HS-5 (cell line): ENCODE results near the gene LSG1.

Source experiments
- DNase-seq: peaks from one replicate; pipeline ENCODE4 v3.0.0-alpha.2; 2012; ENCODE audit warnings: low read depth

LSG1 gene

DNA sequence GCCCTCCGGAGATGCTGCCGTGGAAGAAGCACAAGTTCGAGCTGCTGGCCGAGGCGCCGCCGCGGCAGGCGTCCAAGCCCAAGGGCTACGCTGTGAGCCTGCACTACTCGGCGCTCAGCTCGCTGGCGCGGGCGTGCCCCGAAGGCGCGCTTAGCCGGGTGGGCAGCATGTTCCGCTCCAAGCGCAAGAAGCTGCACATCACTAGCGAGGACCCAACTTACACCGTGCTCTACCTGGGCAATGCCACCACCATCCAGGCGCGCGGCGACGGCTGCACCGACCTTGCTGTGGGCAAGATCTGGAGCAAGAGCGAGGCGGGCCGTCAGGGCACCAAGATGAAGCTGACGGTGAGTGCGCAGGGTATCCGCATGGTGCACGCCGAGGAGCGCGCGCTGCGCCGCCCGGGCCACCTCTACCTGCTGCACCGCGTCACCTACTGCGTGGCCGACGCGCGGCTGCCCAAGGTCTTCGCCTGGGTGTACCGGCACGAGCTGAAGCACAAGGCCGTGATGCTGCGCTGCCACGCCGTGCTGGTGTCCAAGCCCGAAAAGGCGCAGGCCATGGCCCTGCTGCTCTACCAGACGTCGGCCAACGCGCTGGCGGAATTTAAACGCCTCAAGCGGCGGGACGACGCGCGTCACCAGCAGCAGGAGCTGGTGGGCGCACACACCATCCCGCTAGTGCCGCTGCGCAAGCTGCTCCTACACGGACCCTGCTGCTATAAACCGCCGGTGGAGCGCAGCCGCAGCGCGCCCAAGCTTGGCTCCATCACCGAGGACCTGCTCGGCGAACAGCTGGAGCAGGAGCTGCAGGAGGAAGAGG, 15.0 kb upstream of the LSG1 start:
- no peak for DNase-seq

DNA sequence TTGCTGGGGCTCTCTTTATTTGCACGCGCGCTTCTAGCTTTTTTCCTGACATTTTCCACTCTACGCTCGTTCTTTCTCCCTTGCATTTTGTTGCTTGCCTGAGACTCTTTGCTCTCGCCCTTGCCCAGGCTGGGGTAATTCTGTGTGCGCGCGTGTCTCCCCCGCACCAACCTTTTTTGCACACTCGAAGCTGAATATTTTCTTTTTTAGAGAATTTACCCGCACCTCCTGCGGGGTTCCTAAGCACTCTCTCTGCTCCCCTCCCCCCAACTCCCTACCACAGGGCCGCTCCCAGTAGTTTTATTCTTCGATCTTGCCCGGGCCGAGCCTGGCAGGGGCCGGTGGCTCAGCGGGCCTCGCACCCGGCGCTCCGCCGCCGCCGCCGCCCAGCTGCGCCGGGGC, 14.4 kb upstream of the LSG1 start:
- no peak for DNase-seq

DNA sequence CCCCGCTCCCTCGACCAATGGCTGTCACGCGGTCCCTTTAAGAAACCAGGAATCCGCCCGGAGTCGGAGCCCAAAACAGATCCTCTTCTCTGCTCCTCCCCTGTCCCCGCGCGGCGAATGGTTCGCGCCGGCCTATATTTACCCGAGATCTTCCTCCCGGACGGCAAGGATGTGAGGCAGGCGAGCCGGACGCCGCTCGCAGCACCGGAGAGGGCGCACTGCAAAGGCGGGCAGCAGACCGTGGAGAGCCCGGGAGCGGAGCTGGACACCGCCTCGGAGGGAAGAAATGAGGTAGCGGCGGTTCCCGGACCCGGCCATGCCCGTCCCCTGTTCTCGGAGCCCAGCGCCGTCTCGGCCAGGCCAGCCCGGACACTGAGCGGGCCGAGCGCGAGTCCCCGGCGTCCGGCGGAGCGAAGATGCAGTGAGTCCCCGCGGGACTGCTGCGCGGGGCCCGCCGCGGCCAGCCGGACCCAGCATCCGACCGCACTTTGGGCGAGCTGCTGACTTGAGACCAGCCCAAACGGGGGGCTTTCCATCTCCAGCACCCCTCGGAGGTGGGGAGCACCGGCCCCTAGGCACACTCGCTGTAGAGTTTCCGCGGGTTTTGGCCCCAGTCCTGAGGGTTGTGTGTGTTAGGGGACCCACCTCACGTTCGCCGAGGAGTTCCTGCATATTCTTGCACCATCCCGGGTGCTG, 13.9 kb upstream of the LSG1 start, which contains the start of gene FAM43A:
FAM43A (plus strand) TSS at position 166 of the 696 bp plus-strand sequence. CDS start 944 bp downstream, outside the sequence.
- peak; percentile 82 for DNase-seq

DNA sequence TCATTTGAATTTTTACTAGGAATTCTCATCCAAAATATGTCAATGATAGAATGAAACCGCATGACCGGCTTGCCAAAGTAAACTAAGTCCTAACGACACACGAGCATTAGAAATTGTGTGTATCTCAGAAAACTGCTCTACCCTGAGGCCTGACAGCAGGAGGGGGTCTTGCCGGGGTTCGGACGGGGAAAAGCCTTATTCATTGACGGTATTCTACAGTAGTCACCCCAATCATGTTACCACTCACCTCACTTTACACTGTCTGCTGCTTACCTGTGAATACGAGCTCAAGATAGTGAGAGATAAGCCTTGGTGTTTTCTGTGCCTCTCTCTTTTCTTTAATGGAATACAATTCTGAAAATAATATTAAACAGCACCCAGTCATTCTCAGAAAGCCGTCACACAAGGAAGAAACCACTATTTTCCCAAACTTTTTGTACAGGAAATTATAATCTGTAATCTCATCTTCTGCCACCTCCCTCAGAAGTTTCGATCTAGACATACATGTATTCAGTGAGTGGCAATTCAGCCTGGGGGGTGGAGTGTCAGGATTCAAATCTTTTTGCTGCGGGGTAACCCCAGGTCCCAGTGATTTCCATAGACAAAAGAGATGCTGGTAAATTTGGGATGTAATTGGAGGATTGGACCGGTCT, 13.2 kb upstream of the LSG1 start:
- DNase-seq, result no peak

DNA sequence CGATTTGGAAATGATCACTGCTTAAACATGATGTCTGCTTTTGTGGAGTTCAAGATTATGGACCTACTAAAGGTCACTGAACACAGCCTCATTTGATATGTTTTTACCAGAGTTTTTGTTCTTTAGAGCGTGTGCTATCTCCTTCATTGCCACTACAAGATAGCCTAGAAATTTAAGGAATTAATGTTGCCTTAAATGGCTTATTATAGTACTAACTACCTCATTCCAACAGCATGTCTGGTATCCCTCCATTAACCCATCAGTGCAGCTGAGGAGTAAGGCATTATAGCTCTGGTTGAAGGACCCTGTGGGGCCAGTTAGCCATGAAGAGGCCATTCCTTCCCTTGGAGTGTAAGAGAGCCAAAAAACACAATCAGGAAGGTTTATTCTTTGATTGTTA, 11.4 kb upstream of the LSG1 start:
- DNase-seq, result no peak

DNA sequence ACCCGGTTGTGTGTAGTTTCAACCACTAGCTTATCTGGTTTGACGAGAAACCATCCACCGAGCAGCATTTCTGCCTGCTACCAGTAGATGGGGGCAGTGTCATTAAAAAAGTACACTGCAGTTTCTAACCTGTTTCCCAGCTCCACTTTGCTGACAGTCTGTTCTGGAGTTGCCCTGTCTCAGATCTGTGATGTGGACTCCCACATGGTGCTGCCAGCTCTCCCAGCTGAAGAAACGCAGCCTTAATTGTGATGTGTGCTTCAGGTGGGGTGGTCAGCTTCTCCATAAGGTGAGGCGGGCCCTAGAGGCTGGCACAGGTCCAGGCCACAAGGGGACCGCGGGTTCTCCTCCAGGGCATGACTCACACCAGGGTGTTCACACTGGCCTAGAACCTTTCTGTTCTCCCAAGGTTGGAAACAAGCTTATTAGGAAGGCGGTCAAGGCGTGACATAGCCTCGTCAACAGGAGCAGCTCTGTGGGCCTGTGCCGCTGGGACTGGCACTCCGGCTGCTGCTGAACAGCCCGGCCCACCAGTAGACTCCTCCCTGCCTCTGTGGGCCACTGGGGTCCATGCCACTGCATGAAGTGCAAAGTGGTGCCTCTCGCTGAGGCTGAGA, 10.8 kb upstream of the LSG1 start:
- DNase-seq, result peak; percentile 80

DNA sequence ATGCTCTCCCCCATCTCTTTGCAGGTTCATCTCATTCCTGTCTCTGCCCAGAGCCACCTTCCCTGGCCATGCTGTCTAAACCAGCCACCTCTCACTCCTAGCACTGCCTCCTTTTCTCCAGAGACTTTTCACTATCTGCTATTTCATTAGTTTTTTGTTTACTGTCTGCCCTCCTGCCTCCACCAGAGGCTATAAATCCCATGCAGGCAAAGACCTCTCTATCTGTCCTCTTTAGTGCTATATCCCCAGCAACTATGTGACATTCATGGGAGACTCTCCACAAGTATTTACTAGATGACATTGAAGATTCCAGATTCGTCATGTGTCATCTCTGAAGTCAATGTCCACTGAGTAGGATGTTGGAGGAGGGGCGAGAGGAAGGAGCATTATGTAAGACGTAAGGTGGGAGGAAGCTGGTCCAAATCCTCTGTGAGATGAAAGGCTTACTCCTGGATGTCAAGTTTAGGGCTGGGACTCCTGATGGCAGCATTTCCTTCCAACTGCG, 10.2 kb upstream of the LSG1 start:
- DNase-seq, result no peak

DNA sequence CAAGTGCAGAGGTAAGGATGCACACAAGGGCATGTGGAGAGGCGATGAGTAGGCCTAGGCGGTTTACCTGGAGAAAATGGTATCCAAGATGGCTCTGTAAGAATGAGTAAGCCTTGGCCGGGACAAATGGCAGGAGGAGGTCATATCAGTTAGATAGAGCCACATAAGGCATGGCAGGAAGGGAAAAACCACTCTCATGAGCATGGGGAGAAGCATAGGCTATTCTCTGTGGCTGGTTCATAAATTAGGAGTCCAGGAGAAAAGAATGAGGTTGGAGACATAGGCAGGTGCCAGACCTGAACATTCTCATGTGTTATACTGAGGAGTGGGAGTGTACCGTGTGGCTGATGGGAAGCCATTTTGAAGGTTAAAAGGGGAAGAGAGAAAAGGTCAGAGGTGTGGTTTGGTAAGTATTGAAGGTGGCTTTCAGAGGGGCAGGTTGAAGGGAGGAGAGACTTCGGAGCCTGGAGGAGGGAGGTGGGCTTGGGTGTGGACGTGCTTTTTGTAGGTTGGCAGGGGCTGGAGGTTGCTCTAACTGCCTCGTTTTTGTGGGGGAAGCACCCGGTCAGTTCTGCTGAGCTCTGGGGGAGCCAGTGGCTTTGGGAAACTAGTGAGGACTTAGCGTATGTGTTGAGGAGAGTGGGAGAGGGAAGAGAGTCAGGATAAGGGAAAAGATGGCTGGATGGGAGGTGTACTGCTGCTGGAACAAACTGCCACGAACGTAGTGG, 9.1 kb upstream of the LSG1 start:
- DNase-seq, result no peak

DNA sequence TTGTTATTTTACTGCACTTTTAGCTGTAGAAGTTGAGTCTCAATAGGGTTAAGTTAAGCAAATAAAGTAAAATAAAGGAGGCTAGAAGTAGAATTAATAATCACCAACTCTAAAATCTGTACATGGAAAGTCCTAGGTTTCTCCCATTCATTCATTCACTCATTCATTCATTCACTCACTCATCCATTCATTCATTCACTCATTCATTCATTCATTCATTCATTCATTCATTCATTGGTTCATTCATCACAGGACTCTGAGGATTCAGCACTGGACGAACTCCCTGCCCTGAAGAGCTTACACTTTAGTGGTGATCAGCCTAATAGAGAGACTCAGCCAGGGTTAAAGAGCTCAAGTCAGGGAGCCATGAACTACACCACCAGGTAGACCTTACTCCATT, 4.5 kb upstream of the LSG1 start:
- DNase-seq, result no peak

DNA sequence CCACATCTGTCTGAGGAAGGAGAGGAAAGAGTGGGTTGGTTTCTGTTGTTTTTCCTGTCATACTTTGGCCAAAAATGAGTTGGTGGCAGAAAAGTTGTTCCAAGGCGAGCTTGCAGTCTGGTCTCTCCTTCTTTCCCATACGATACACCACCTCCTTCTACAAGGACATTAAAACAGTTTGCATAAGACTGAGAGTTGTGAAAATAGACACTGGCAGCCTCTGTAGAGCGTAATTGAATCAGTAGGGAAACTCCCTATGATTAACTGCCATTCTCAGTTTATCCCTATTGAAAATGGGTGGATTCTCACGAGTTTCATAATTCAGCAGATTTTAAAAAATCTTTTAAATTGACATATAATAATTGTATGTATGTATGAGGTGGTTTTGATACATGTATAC, 3.7 kb upstream of the LSG1 start:
- no peak for DNase-seq

DNA sequence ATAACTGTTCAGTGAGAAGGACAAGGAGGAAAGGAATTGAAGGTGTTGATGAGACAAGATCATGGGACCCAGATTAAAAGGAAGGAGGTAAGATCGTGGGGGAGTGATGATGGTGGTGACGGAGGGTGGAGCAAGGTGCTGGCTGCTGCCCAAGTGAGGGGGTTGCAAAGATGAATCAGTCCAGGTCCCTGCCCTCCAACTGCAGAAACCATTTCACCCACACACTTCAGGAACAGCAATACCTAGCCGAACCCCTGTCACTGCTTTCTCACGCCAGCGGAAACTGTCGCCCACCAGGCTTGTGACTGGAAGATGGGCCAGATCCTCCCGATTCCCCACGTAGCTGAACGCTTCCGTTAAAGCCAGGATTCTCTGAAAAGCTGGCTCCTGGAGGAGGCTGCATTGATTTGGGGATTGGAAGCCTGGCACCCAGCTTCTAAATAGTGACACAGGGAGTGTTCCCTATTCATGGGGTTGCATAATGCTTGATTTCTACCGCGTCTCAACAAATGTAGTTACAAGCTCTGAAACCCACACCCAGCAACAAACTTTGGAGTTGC, 3.2 kb upstream of the LSG1 start:
- DNase-seq, result no peak

DNA sequence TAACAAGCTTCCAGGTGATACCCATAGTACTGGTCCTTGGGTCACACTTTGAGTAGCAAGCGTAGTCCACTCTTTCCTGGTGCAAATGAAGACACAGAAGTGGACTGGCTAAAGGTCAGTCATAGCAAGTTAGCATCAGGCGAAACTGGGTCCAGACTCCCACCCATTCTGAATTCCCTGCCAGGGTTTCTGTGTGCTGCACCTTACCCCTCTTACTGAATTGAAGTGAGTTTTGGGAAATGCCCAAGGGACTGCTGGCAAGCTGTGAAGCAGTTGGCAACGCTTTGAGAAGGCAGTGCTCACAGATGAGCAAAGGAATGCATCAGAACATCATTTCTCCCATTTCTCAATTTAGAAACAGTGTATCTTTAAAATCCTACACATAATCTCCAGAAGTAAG, 1.8 kb upstream of the LSG1 start:
- DNase-seq, result no peak

DNA sequence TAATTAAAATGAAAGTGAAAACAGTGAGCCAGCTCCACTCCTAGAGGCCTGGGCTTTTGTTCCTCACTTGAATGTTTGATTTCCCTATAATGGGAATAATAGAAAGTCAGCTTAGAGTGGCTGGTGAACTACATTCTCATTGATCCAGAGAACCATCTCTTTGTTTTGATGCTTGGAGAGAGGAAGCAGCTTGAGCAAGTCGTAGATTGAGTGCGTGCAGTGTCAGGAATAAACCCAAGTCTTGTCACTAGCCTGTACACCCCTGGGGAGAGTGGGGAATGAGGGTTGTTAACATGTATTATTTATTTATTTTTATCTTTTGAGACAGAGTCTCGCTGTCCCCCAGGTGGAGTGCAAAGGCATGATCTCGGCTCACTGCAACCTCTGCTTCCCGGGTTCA, 885 bp upstream of the LSG1 start:
- DNase-seq, result no peak

DNA sequence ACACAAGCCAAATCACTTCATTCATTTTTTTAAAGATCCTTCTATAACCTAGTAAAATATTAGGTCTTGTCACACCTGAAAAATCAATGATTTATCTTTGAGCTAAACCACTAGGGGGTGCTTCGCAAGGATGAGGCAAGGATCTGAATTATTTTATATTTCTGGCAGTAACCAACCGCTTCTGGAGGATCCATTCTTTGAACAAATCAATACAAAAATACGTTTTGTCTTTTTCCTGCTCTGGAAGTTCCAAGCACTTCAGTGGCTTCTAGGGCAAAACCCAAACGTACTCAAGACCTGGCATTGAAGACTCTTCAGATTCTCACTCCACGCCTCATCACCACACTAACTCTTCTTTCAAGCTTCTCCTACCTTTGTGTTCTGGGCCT, 486 bp downstream of the LSG1 start:
- DNase-seq, result no peak

DNA sequence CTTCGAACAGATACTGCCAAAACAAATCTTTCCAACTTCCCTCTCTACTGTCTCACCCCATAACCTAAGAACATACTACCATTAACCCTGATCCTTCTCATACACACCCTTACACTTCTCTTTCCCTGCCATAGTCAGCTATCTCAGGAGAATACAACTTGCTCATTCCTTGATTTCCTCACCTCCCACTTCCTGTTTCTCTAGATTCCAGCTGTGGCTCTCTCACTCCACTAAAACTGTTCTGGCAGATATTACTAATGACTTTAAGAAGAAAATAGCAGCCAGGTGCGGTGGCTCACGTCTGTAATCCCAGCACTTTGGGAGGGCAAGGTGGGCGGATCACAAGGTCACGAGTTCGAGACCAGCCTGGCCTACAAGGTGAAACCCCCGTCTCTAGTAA, 4.6 kb downstream of the LSG1 start:
- no peak for DNase-seq

DNA sequence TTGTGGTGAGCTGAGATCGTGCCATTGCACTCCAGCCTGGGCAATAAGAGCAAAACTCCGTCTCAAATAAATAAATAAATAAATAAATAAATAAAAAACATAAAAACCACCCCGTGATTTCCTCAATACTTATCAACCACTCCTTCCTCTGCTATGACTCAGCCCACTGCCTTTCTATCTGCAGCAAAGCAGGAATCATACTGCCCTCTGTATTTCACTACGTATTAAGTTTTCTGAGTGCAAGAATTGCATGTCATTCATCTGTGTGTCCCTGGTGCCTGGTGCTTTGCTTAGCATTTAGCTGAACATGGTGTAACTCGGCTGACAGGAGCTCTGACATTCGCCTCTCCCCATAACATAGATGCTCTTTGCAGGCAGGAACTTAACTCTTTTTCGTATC, 7.1 kb downstream of the LSG1 start:
- DNase-seq, result no peak

DNA sequence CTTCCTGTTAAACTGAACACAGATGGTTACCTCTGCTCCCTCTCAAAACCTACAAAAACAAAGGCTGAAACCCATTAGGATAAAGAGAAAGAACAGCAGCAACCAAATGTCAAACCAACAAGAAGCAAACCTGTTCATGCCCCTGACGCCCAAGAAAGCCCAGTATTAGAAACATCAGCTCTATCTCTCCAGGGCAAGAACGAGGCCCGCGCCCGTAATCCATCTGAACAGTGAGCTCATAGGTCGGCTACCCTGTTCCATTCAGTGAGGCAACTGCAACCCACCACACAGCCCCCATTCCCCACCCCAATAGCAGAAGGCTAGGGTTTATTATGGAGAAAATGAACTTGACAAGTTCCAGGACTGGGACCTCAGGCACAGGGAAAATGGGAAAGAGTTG, 10.0 kb downstream of the LSG1 start:
- DNase-seq, result no peak

DNA sequence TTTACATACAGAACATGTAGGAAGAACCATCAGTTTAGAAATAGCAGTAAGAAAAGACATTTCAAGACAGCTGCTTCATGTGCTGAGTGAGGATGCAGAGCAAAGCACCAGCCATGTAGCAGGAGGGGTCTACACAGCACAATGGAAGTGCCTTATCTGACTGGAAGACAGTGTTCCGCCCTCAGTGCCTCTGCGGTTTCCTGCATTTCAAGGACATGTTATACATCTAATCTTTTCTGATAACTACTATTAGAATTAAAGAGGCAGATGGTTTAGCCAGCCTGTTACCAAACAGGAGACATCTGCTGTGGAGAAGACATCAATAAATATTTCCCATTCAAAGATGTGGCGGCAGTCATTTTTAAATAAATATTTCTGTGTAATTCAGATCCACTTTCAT, 10.6 kb downstream of the LSG1 start:
- DNase-seq, result no peak

DNA sequence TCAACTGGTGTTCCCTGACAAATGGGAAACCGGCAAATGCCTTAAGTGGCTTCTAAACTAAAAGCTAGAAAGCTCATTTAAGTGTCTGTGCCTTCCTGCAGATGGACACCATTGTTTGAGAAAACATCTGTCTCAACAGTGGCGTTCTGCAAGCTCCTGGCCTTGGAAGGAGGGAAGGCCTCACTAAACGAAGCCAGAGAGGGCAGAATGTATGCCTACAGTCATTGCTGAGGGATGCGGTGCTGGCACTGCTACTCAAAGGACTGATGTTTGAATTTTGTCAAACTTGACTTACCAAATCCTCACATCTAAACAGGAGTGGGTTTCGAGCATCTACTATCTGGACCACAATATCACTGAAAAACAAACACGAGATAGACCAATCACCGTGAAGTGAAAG, 12.2 kb downstream of the LSG1 start:
- no peak for DNase-seq

DNA sequence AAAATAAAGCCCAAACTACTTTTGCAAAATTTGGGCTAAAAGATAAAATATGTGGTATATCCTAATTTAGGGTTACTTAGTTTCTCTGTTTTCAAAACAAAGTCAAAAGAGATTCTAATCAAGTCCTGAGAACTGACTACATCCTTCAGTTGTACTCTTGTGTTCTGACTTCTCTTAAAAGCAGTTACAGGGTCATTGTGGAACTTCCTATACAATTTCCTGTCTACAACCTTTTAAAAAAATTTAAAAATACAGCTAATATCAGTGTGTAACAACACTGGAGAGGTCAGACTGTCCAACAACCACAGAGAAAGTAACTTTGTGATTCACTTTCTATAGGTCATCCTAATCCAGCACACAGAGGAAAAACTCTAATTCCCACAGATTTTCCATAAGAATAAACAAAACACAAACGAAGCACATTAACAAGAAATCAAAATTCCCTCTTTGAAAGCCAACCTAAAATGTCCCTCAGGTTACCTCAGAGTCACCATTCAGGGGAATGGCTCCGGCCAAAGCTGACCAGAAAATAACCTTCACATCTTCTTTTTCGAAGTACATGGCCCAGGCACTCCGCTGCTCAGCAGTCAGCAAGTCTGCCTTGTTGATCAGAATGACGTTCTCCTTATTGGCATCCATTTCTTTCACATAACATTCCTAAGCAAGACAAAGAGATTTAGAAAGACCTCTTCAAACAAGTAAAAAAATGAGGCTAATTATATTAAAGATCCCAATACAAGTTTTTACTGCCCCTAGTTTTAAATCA, 13.3 kb downstream of the LSG1 start:
- DNase-seq, result no peak

DNA sequence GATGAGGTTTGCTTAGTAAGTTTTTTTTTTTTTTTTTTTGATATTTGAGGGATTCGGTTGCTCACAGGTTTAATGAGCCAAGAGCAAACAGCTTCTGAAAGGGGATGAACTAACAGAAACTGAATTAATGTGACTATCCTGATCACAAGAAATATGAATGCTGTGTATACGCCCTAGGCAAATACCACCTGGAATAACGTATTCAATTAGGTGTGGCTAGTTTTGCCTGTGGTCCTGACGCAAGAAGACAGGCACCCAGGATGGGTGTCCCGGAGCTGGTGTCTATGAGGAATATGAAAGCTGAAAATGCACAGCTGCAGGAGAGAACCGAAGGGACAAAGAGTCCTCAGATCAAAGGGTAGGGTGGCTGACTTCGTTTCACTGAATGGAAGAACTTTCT, 14.6 kb downstream of the LSG1 start:
- DNase-seq, result no peak
